ENCODE results near the gene PDGFD. TPM values are rescaled to one million over a fixed set of nuclear protein-coding genes. Genes with fewer than 3 reads are reported as not detected.

The PDGFD gene
- total RNA-seq, 1 donor from 2014 or later, result 5.0 TPM

GRCh38 chr11:103946793-103947545 is 217.0 kb downstream of the PDGFD start:
- no peak overlapping the region for H3K4me3 ChIP-seq
- no peaks in the 10 kb centered on the region for H3K36me3 ChIP-seq
- H3K27ac ChIP-seq, result no peak overlapping the region
- H3K4me1 ChIP-seq, result no peaks in the 10 kb centered on the region
- H3K9me3 ChIP-seq, result no peaks in the 10 kb centered on the region
- no peaks in the 10 kb centered on the region for H3K27me3 ChIP-seq
- DNase-seq (no peak), ATAC-seq (no peak)
- TF ChIP-seq CTCF (IDR thresholded peaks at IDR 0.05), result no peak
- intact Hi-C loops (cut with DNase I), result no loop called here

DNA sequence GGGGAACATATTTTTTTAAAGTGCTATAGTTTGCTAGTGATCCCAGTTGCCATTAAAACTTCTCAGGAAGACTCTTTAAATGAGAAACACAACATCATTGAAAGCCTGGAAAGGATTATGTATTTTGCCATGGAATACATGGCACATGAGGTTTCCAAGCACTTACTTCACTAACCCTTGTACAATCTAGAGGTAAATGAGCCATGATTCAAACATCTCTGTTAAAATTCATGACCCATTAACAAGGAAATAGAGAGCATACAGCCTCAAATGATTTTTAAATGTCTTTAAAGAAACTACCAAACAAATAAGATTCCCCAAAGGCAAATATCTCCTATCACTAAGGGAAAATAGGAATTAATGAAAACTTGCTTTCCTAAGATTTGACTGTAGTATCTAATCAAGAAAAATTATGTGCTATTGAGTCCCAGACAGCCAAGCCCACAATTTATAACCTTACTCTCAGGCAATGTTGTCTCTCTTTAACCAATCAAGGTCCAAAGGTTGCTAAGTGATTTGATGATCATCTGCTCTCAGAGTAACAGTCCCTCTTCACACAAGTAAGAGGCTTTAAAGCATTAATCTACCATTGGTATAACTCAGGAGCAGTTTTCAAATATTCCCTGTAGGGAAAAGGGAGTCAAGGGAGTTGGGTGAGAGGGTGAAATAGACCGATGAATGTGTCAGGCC is 219.6 kb downstream of the PDGFD start:
- TF ChIP-seq CTCF (IDR thresholded peaks at IDR 0.05), result no peak
- Histone ChIP-seq H3K27ac (no peak overlapping the region), H3K36me3 (no peaks in the 10 kb centered on the region), H3K4me1 (no peaks in the 10 kb centered on the region), H3K4me3 (no peak overlapping the region), H3K9me3 (no peaks in the 10 kb centered on the region), H3K27me3 (no peaks in the 10 kb centered on the region)
- no peak for DNase-seq
- intact Hi-C loops (cut with DNase I), result no loop called here
- ATAC-seq, result no peak

DNA sequence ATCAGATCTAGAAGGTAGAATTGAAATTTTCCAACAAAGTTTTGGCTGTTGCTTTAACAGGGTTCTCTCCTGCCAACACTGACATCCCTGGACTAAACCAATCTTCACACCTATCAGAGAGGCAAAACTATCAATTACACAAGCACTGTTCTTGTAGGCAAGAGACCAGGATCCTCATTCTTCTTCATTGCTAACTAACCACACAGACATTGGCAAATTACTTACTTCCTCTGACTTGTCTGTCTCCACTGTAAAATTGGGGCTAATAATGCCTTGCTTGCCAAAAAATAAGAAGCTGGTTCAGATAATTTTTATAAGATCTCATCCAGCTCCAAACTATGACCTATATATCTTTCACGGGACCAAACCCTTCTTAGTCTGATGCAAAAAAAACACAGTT is 221.3 kb downstream of the PDGFD start:
- no peaks in the 10 kb centered on the region for H3K4me1 ChIP-seq
- H3K9me3 ChIP-seq, result no peaks in the 10 kb centered on the region
- no peak for TF ChIP-seq CTCF (IDR thresholded peaks at IDR 0.05)
- no peaks in the 10 kb centered on the region for H3K36me3 ChIP-seq
- no peak overlapping the region for H3K27ac ChIP-seq
- H3K4me3 ChIP-seq, result no peak overlapping the region
- H3K27me3 ChIP-seq, result no peaks in the 10 kb centered on the region
- no peak for DNase-seq
- intact Hi-C loops (cut with DNase I), result no loop called here
- peak; percentile 73 for ATAC-seq

DNA sequence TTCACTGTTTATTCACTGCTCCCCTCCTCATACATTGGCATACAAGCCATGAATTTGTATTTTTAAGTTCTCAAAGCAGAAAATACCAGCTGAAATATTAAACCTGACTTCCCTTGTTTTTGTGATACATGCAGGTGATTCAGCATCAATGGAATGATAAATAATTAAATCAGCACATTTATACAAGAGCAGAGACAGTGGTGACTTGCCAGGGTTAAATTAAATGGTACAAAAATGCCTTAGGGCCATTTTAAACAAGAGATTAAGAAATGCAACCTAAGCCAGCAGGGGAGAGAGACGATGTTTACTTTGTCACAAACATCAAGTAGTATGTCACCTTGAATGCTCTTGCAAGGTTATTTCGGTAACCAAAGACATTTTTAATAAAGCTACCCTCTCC is 223.4 kb downstream of the PDGFD start:
- intact Hi-C loops (cut with DNase I), result no loop called here

DNA sequence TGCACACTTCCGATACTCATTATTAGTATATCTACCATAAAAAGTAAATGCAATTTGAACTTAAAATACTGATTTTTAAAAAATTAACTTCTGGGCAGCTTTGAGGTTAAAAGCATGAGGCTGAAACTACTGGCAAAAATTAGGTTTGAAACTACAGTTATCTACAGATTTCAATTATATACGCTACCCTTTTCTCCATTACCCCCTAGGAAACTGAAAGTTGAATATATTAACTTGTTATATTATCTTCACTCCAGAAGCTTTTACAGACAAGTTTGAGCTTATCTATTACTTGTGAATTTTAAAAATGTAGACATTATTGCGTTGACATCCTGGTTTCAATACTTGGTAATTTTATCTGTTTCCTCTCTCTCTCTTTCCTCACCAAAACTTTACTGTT is 224.3 kb downstream of the PDGFD start:
- no peaks in the 10 kb centered on the region for H3K4me1 ChIP-seq
- no peaks in the 10 kb centered on the region for H3K36me3 ChIP-seq
- no peak for TF ChIP-seq CTCF (IDR thresholded peaks at IDR 0.05)
- no peak for DNase-seq
- H3K9me3 ChIP-seq, result no peaks in the 10 kb centered on the region
- no peak for ATAC-seq
- intact Hi-C loops (cut with DNase I), result no loop called here
- no peak overlapping the region for H3K4me3 ChIP-seq
- no peaks in the 10 kb centered on the region for H3K27me3 ChIP-seq
- no peak overlapping the region for H3K27ac ChIP-seq

More for the DNA sequence above, 223.4 kb downstream of the PDGFD start:
- H3K27ac ChIP-seq, result no peak overlapping the region
- H3K36me3 ChIP-seq, result no peaks in the 10 kb centered on the region
- H3K27me3 ChIP-seq, result no peaks in the 10 kb centered on the region
- no peak for ATAC-seq
- DNase-seq, result no peak
- no peaks in the 10 kb centered on the region for H3K9me3 ChIP-seq
- no peak overlapping the region for H3K4me3 ChIP-seq
- TF ChIP-seq CTCF (IDR thresholded peaks at IDR 0.05), result no peak
- no peaks in the 10 kb centered on the region for H3K4me1 ChIP-seq
